Midbrain (tissue), 1 donor: ENCODE measurements around the gene PWWP2B.
A peak's percentile ranks its signal among the peaks of the same experiment; 100 is the strongest.
"Not testable (repeated sequence)": the region's sequence is repeated elsewhere in the genome, so short reads cannot be mapped to it uniquely, and the experiment has no call there.

ENCODE experiments used
- DNase-seq: peaks from one replicate; lab custom pipeline; 2025; lab: John Stamatoyannopoulos, UW

PWWP2B gene

GRCh38 chr10:132363376-132363775 is 33.6 kb upstream of the PWWP2B start:
- no peak for DNase-seq

- DNase-seq: peak; percentile 44
Measured at GRCh38 chr10:132363921-132364593, 32.9 kb upstream of the PWWP2B start.

- DNase-seq: no peak
Measured at GRCh38 chr10:132364594-132364970, 32.4 kb upstream of the PWWP2B start.

GRCh38 chr10:132365102-132365501 is 31.9 kb upstream of the PWWP2B start:
- DNase-seq: no peak

GRCh38 chr10:132366006-132366405 is 31.0 kb upstream of the PWWP2B start:
- no peak for DNase-seq

- DNase-seq: no peak
Measured at GRCh38 chr10:132366499-132366898, 30.5 kb upstream of the PWWP2B start.

- DNase-seq: no peak
Measured at GRCh38 chr10:132368391-132368790, 28.6 kb upstream of the PWWP2B start.

GRCh38 chr10:132368881-132369635 is 27.9 kb upstream of the PWWP2B start:
- no peak for DNase-seq

- no peak for DNase-seq
Measured at GRCh38 chr10:132369636-132370185, 27.3 kb upstream of the PWWP2B start.

GRCh38 chr10:132370426-132371340 is 26.3 kb upstream of the PWWP2B start:
- DNase-seq: no peak

- DNase-seq: no peak
Measured at GRCh38 chr10:132371641-132372081, 25.3 kb upstream of the PWWP2B start.

GRCh38 chr10:132372516-132373095 is 24.4 kb upstream of the PWWP2B start:
- no peak for DNase-seq

- no peak for DNase-seq
Measured at GRCh38 chr10:132373241-132373955, 23.6 kb upstream of the PWWP2B start.

GRCh38 chr10:132374176-132374575 is 22.8 kb upstream of the PWWP2B start:
- no peak for DNase-seq

- DNase-seq: no peak
Measured at GRCh38 chr10:132374612-132375011, 22.4 kb upstream of the PWWP2B start.

GRCh38 chr10:132375116-132375794 is 21.7 kb upstream of the PWWP2B start:
- no peak for DNase-seq

GRCh38 chr10:132375795-132376297 is 21.2 kb upstream of the PWWP2B start:
- DNase-seq: no peak

GRCh38 chr10:132376394-132376851 is 20.6 kb upstream of the PWWP2B start:
- DNase-seq: no peak

GRCh38 chr10:132377326-132377725 is 19.7 kb upstream of the PWWP2B start:
- DNase-seq: no peak

- DNase-seq: not testable (repeated sequence)
Measured at GRCh38 chr10:132379026-132379425, 18.0 kb upstream of the PWWP2B start.
